H9 (cell line): ENCODE measurements around the gene RAB19. TPM values are rescaled to one million over a fixed set of nuclear protein-coding genes. Genes with fewer than 3 reads are reported as not detected.

ENCODE experiments used
- DNase-seq: peaks from one replicate; pipeline ENCODE4 v3.0.0-alpha.2; 2017
- H2AFZ ChIP-seq: one replicate; pipeline ENCODE4 v1.6.1; 2013; ENCODE audit warnings: mild to moderate bottlenecking, low read length, control low read depth, moderate library complexity
- H2AK5ac ChIP-seq: 2 replicates; pipeline ENCODE4 v1.6.1; 2013; ENCODE audit warnings: low read length, control low read depth, mixed read lengths; ENCODE audit not compliant: insufficient read length
- H2BK120ac ChIP-seq: one replicate; pipeline ENCODE4 v1.6.1; 2013; ENCODE audit warnings: low read depth, mild to moderate bottlenecking, low read length, control low read depth, inconsistent platforms; ENCODE audit not compliant: poor library complexity, severe bottlenecking
- H2BK12ac ChIP-seq: 2 replicates; pipeline ENCODE4 v1.6.1; 2013; ENCODE audit warnings: low read length, control low read depth, mixed read lengths, low read depth; ENCODE audit not compliant: insufficient read length
- H2BK15ac ChIP-seq: 2 replicates; pipeline ENCODE4 v1.6.1; 2013; ENCODE audit warnings: low read depth, low read length, control low read depth
- H2BK20ac ChIP-seq: one replicate; pipeline ENCODE4 v1.6.1; 2013; ENCODE audit warnings: low read depth, mild to moderate bottlenecking, low read length, control low read depth, inconsistent platforms; ENCODE audit not compliant: poor library complexity, severe bottlenecking
- H2BK5ac ChIP-seq: 2 replicates; pipeline ENCODE4 v1.6.1; 2013; ENCODE audit warnings: low read length, control low read depth, mixed read lengths; ENCODE audit not compliant: insufficient read length
- H3K14ac ChIP-seq: 2 replicates; pipeline ENCODE4 v1.6.1; 2013; ENCODE audit warnings: low read length, control low read depth; ENCODE audit not compliant: insufficient read depth
- H3K18ac ChIP-seq: 2 replicates; pipeline ENCODE4 v1.6.1; 2013; ENCODE audit warnings: low read depth, mild to moderate bottlenecking, mixed read lengths, low read length, control low read depth; ENCODE audit not compliant: insufficient read length
- H3K23ac ChIP-seq: 2 replicates; pipeline ENCODE4 v1.6.1; 2013; ENCODE audit warnings: low read length, control low read depth, mixed read lengths, low read depth; ENCODE audit not compliant: insufficient read length
- H3K23me2 ChIP-seq: 2 replicates; pipeline ENCODE4 v1.6.1; 2013; ENCODE audit warnings: low read depth, mild to moderate bottlenecking, mixed read lengths, low read length, control low read depth; ENCODE audit not compliant: insufficient read length, poor library complexity, severe bottlenecking
- H3K27ac ChIP-seq: 2 replicates; pipeline ENCODE4 v1.5.1; 2013; ENCODE audit warnings: low read length, control low read depth, mixed read lengths, low read depth; ENCODE audit not compliant: insufficient read length
- H3K27me3 ChIP-seq: 2 replicates; pipeline ENCODE4 v1.6.1; 2013; ENCODE audit warnings: low read length, control low read depth, inconsistent platforms; ENCODE audit not compliant: insufficient read depth
- H3K4ac ChIP-seq: 2 replicates; pipeline ENCODE4 v1.6.1; 2013; ENCODE audit warnings: low read depth, mild to moderate bottlenecking, control low read depth, inconsistent platforms, low read length, moderate library complexity
- H3K4me1 ChIP-seq: 2 replicates; pipeline ENCODE4 v1.6.1; 2013; ENCODE audit warnings: low read length, control low read depth, inconsistent platforms; ENCODE audit not compliant: insufficient read depth
- H3K4me2 ChIP-seq: 2 replicates; pipeline ENCODE4 v1.6.1; 2013; ENCODE audit warnings: low read length, control low read depth, mixed read lengths; ENCODE audit not compliant: insufficient read length, insufficient read depth
- H3K56ac ChIP-seq: 2 replicates; pipeline ENCODE4 v1.6.1; 2013; ENCODE audit warnings: low read depth, mild to moderate bottlenecking, mixed read lengths, low read length, control low read depth; ENCODE audit not compliant: insufficient read length
- H3K79me1 ChIP-seq: 2 replicates; pipeline ENCODE4 v1.6.1; 2013; ENCODE audit warnings: low read depth, mild to moderate bottlenecking, moderate library complexity, low read length, control low read depth, inconsistent platforms; ENCODE audit not compliant: insufficient read depth, poor library complexity, severe bottlenecking
- H3K79me2 ChIP-seq: 2 replicates; pipeline ENCODE4 v1.6.1; 2013; ENCODE audit warnings: low read length, control low read depth, inconsistent platforms; ENCODE audit not compliant: insufficient read depth
- H3K9ac ChIP-seq: 2 replicates; pipeline ENCODE4 v1.6.1; 2013; ENCODE audit warnings: low read length, control low read depth, mixed read lengths; ENCODE audit not compliant: insufficient read length; ENCODE audit errors: extremely low read depth
- H3K9me3 ChIP-seq: one replicate; pipeline ENCODE4 v1.6.1; 2013; ENCODE audit warnings: low read depth, low read length, inconsistent platforms; ENCODE audit not compliant: control insufficient read depth
- H3T11ph ChIP-seq: one replicate; pipeline ENCODE4 v1.6.1; 2013; ENCODE audit warnings: mild to moderate bottlenecking, low read length, control low read depth, inconsistent platforms
- H4K20me1 ChIP-seq: one replicate; pipeline ENCODE4 v1.6.1; 2013; ENCODE audit not compliant: control insufficient read depth, insufficient read length, insufficient read depth
- H4K5ac ChIP-seq: 2 replicates; pipeline ENCODE4 v1.6.1; 2013; ENCODE audit warnings: low read depth, mild to moderate bottlenecking, mixed read lengths, low read length, control low read depth; ENCODE audit not compliant: insufficient read length
- H4K8ac ChIP-seq: replicated peaks from 2 replicates; pipeline ENCODE4 v1.6.1; 2013; ENCODE audit warnings: low read length, control low read depth, mixed read lengths, low read depth; ENCODE audit not compliant: insufficient read length
- H4K91ac ChIP-seq: 2 replicates; pipeline ENCODE4 v1.6.1; 2013; ENCODE audit warnings: low read depth, mild to moderate bottlenecking, moderate library complexity, mixed read lengths, low read length, control low read depth; ENCODE audit not compliant: insufficient read length
- H3K27ac Mint-ChIP-seq, 3 experiments: 2 replicates in 2 of 3; 3 replicates in 1 of 3; pipeline ENCODE4 v1.8.0; 2020 to 2021; ENCODE audit warnings: mixed read lengths in 3 of 3, mild to moderate bottlenecking in 1 of 3, moderate library complexity in 1 of 3
- H3K27me3 Mint-ChIP-seq: 2 replicates; pipeline ENCODE4 v1.8.0; 2021; ENCODE audit warnings: low read depth, mild to moderate bottlenecking, moderate library complexity, mixed read lengths
- H3K36me3 Mint-ChIP-seq, 3 experiments: 2 replicates in 2 of 3; 3 replicates in 1 of 3; pipeline ENCODE4 v1.8.0; 2020 to 2021; ENCODE audit warnings: low read depth in 3 of 3, mixed read lengths in 3 of 3; ENCODE audit not compliant: insufficient read depth in 1 of 3
- H3K4me1 Mint-ChIP-seq, 2 experiments: 2 replicates each; pipeline ENCODE4 v1.8.0; 2020; ENCODE audit warnings: mixed read lengths in 2 of 2
- H3K4me3 Mint-ChIP-seq, 2 experiments: 2 replicates in 1 of 2; 3 replicates in 1 of 2; pipeline ENCODE4 v1.8.0; 2020 to 2021; ENCODE audit warnings: mild to moderate bottlenecking in 2 of 2, mixed read lengths in 2 of 2, moderate library complexity in 1 of 2
- H3K9me3 Mint-ChIP-seq, 2 experiments: 2 replicates in 1 of 2; 3 replicates in 1 of 2; pipeline ENCODE4 v1.8.0; 2020; ENCODE audit warnings: mild to moderate bottlenecking in 2 of 2, mixed read lengths in 2 of 2, moderate library complexity in 1 of 2
- CTCF ChIP-seq: fragments of 200-600 bp; sonication (generic); conservative IDR thresholded peaks from 3 replicates; pipeline ENCODE4 v1.8.0; 2021; ENCODE audit warnings: antibody characterized with exemption, mild to moderate bottlenecking
- WGBS: extraction: QIAGEN DNeasy Blood & Tissue Kit; methylation state at CpG from one replicate; pipeline ENCODE4 v1.1.7; 2013; ENCODE audit warnings: missing lambda C conversion rate, low lambda C conversion rate, mixed read lengths; ENCODE audit not compliant: insufficient read length; ENCODE audit errors: extremely low coverage; 5-methylcytosine and 5-hydroxymethylcytosine counted together
- total RNA-seq: library from RNA; stranded (reverse); gene quantifications from 2 replicates; pipeline ENCODE4 v1.2.1, GENCODE V29; 2021

RAB19 gene
- total RNA-seq, 1 experiment from 2014 or later: 15.1 TPM

GRCh38 chr7:140425718-140426117 is 21.9 kb downstream of the RAB19 start:
- no peaks in the 10 kb centered on the region for H3K79me1 ChIP-seq
- H3K9me3 ChIP-seq: no peaks in the 10 kb centered on the region
- no peaks in the 10 kb centered on the region for H3K23me2 ChIP-seq
- H3K4ac ChIP-seq: no peak overlapping the region
- no peak overlapping the region for H2BK120ac ChIP-seq
- no peak overlapping the region for H2AK5ac ChIP-seq
- H3K79me2 ChIP-seq: no peaks in the 10 kb centered on the region
- no peak overlapping the region for H3K27ac ChIP-seq
- H3K56ac ChIP-seq: no peak overlapping the region
- peaks cover 3% of the 10 kb centered on the region for H4K20me1 ChIP-seq
- no peaks in the 10 kb centered on the region for H3K4me1 ChIP-seq
- H3K4me1 Mint-ChIP-seq: no peaks in the 10 kb centered on the region
- H3K23ac ChIP-seq: no peak overlapping the region
- no peak overlapping the region for H2AFZ ChIP-seq
- H3K27me3 ChIP-seq: no peaks in the 10 kb centered on the region
- H3K27me3 Mint-ChIP-seq: no peaks in the 10 kb centered on the region
- H2BK15ac ChIP-seq: no peak overlapping the region
- no peak overlapping the region for H4K91ac ChIP-seq
- H3K4me3 Mint-ChIP-seq: no peak overlapping the region
- peak overlapping the region in 1 of 3 experiments; percentile 22; a peak in 1 of 7 replicates for H3K27ac Mint-ChIP-seq
- no peak overlapping the region for H3K18ac ChIP-seq
- no peak overlapping the region for H2BK20ac ChIP-seq
- no peak for DNase-seq
- H2BK5ac ChIP-seq: no peak overlapping the region
- H2BK12ac ChIP-seq: no peak overlapping the region
- H3K9ac ChIP-seq: no peak overlapping the region
- H4K8ac ChIP-seq: no peak overlapping the region
- peaks cover 1% of the 10 kb centered on the region in 2 experiments; a peak in 4 of 5 replicates for H3K9me3 Mint-ChIP-seq
- H3K36me3 Mint-ChIP-seq: peaks cover under 1 to 27% (median 7%) of the 10 kb centered on the region in 3 experiments; a peak in 6 of 7 replicates
- H3K14ac ChIP-seq: no peak overlapping the region
- no CpG with 5 or more reads among the region's 12 CpGs for WGBS
- no peak overlapping the region for H3K4me2 ChIP-seq
- no peak overlapping the region for H3T11ph ChIP-seq
- H4K5ac ChIP-seq: no peak overlapping the region
- no peak for TF ChIP-seq CTCF
